ENCODE results near the gene CALY.

CALY gene, protein sequence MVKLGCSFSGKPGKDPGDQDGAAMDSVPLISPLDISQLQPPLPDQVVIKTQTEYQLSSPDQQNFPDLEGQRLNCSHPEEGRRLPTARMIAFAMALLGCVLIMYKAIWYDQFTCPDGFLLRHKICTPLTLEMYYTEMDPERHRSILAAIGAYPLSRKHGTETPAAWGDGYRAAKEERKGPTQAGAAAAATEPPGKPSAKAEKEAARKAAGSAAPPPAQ

DNA sequence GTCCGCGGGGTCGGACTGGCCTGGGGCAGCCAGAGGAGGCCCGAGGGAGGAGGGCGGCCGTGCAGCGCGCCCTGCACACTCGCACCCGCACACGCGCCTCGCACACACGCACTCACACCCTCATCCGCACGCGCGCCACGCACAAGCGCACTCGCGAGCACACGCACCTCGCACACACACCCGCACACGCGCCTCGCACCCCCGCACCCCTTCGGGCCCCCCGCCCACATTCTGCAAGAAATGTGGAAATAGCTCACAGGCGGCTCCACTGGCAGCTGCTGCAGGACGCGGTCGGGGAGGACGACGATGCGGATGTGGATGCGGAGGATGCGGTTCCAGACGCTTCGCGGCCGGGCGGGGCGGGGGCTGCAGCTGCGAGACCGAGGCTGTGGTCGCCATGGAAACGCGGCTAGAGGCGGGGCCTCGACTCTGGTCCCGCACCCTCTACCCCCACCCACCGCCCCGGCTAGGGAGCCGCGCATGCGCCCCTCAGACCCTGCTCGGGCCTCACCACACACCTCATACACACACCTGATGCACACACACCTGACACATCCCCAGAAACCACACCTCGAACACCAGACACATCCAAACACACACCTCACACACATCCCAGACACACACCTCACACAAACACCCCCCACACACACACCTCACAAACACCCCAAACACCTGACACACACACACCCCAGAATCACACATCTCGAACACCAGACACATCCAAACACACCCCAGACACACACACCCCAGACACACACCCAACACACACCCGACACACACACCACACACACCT is at the start of gene CALY:
CALY (minus strand) TSS at position 320 of the 793 bp plus-strand sequence. CDS start 7,907 bp downstream, outside the sequence.
- TF ChIP-seq, protein P1, sequence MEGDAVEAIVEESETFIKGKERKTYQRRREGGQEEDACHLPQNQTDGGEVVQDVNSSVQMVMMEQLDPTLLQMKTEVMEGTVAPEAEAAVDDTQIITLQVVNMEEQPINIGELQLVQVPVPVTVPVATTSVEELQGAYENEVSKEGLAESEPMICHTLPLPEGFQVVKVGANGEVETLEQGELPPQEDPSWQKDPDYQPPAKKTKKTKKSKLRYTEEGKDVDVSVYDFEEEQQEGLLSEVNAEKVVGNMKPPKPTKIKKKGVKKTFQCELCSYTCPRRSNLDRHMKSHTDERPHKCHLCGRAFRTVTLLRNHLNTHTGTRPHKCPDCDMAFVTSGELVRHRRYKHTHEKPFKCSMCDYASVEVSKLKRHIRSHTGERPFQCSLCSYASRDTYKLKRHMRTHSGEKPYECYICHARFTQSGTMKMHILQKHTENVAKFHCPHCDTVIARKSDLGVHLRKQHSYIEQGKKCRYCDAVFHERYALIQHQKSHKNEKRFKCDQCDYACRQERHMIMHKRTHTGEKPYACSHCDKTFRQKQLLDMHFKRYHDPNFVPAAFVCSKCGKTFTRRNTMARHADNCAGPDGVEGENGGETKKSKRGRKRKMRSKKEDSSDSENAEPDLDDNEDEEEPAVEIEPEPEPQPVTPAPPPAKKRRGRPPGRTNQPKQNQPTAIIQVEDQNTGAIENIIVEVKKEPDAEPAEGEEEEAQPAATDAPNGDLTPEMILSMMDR (IDR thresholded peaks at IDR 0.05; ENCODE audit: insufficient read depth, low read depth, low read length, missing control alignments): no peak
- DNase-seq (ENCODE audit: low read depth): peak; percentile 56
- no peak within 1 kb of the TSS for H3K4me3 ChIP-seq (ENCODE audit: low read depth, low read length)

DNA sequence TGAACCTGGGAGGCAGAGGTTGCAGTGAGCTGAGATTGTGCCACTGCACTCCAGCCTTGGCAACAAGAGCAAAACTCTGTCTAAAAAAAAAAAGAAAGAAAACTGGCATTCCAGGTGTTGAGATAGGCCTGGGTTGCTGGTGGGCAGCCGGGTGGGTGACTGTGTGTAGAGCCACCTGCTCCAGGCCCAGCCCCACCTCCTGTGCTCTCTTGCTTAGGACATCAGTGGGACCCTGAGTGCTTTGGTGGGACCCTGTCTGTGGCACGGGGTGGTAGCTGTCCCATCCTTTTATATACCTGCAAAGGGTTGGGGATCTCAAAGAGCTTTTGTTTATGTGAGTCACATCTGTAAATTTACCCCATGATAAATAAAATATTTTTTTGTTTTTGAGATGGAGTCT is 48.5 kb upstream of the CALY start:
- DNase-seq (ENCODE audit: low read depth): no peak
- no peak overlapping the region for H3K4me3 ChIP-seq (ENCODE audit: low read depth, low read length)
- TF ChIP-seq, protein P1 (IDR thresholded peaks at IDR 0.05; ENCODE audit: insufficient read depth, low read depth, low read length, missing control alignments): no peak

DNA sequence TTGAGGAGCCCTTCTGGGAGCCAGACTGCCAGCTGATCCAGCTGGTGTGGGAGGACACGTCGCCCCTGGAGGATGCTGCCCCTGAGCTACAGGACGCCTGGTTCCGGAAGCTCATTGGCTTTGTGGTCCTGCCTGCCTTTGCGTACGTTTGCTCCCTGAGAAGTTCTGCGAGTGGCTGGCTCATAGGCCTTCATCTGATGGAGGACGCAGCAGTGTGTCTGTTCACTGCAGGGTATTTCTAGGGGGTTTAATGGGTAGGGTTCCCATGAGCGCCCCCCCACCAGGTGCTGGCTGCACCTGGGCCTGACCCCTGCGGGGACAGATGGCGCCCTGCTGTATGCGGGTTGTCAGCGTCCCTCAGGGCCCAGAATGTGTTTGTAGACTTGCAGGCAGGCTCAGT is 47.4 kb upstream of the CALY start:
- no peak for DNase-seq (ENCODE audit: low read depth)
- TF ChIP-seq, protein P1 (IDR thresholded peaks at IDR 0.05; ENCODE audit: insufficient read depth, low read depth, low read length, missing control alignments): no peak
- H3K4me3 ChIP-seq (ENCODE audit: low read depth, low read length): no peak overlapping the region

DNA sequence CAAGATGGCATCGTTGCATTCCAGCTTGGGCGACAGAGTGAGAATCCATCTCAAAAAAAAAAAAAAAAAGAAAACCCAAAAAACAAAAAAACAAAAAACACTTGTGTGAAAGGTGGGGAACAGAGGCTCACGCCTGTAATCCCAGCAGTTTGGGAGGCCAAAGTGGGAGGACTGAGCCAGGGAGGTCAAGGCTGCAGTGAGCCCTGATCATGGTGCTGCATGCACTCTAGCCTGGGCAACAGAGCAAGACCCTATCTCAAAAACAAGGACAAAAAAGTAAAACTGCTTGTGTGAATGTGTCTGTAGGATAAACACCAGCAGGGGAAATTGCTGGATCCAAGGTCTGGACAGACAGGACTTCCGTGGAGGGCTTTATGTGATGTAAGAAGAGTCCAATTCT is 46.9 kb upstream of the CALY start:
- TF ChIP-seq, protein P1 (IDR thresholded peaks at IDR 0.05; ENCODE audit: insufficient read depth, low read depth, low read length, missing control alignments): no peak
- DNase-seq (ENCODE audit: low read depth): no peak
- H3K4me3 ChIP-seq (ENCODE audit: low read depth, low read length): no peak overlapping the region

DNA sequence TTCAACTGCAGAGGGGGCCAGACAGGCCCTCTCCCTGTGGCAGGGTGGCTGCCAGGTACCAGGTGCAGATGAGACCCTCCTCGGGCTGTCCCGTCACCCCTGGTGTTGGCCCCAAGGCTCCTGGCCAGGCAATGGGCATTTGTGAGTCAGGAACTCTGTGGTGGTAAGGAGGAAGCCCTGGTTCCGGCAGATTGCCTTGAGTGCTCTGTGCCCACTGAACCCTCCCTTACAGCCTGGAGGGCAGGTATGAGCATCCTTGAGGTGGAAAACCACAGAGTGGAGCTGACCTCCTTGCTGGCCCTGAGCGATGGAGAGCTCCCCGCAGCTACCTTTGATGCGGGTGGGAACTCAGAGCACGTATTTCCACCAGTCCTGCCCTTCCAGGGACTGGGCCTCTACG is 44.3 kb upstream of the CALY start:
- TF ChIP-seq, protein P1 (IDR thresholded peaks at IDR 0.05; ENCODE audit: insufficient read depth, low read depth, low read length, missing control alignments): no peak
- no peak for DNase-seq (ENCODE audit: low read depth)
- H3K4me3 ChIP-seq (ENCODE audit: low read depth, low read length): no peak overlapping the region

DNA sequence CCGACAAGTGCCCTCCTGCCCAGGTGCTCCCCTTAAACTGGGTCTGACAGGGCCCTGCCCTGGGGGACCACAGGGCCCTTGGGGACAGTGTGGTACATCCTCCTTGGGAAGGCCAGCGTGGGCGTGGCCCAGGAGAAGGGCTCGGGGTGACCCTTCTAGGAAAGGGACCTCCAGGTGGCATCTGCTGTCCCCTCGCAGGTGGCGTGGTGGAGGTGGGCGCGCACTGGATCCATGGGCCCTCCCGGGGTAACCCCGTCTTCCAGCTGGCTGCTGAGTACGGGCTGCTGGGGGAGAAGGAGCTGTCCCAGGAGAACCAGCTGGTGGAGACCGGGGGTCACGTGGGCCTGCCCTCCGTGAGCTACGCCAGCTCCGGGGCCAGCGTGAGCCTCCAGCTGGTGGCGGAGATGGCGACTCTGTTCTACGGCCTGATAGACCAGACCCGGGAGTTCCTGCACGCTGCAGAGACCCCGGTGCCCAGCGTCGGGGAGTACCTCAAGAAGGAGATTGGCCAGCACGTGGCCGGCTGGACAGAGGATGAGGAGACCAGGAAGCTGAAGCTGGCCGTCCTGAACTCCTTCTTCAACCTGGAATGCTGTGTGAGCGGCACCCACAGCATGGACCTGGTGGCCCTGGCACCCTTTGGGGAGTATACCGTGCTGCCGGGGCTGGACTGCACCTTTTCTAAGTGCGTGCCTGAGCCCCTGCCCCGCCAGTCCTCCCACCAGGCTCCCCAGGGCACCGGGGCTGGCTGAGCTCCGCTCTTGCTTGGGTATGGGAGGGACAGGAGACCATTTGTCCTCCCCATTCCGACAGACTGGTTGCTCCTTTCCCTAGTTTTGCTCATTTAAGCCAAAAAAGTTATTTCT is 43.3 kb upstream of the CALY start:
- TF ChIP-seq, protein P1 (IDR thresholded peaks at IDR 0.05; ENCODE audit: insufficient read depth, low read depth, low read length, missing control alignments): no peak
- no peak for DNase-seq (ENCODE audit: low read depth)
- H3K4me3 ChIP-seq (ENCODE audit: low read depth, low read length): peak overlapping the region; percentile 65

Measured in GM12865 (cell line).